ENCODE measurements around the gene SPRR2G.
"Not testable (repeated sequence)": the region's sequence is repeated elsewhere in the genome, so short reads cannot be mapped to it uniquely, and the experiment has no call there.

Gene SPRR2G

GRCh38 chr1:153150846-153151245, at the start of gene SPRR2G:
Gene SPRR2G (minus strand): TSS chr1:153150890. CDS start chr1:153150110, 780 bp downstream.
- DNase-seq, result no peak

GRCh38 chr1:153195216-153195615, 44.5 kb upstream of the SPRR2G start:
- no peak for DNase-seq

GRCh38 chr1:153194331-153195050, 43.8 kb upstream of the SPRR2G start:
- no peak for DNase-seq

- DNase-seq, result no peak
Measured at GRCh38 chr1:153192697-153193096, 42.0 kb upstream of the SPRR2G start.

GRCh38 chr1:153190373-153190772, 39.7 kb upstream of the SPRR2G start:
- DNase-seq, result no peak

- not testable (repeated sequence) for DNase-seq
Measured at GRCh38 chr1:153188301-153188700, 37.6 kb upstream of the SPRR2G start.

- no peak for DNase-seq
Measured at GRCh38 chr1:153180556-153180955, 29.9 kb upstream of the SPRR2G start.

- no peak for DNase-seq
Measured at GRCh38 chr1:153178922-153179321, 28.2 kb upstream of the SPRR2G start.

GRCh38 chr1:153174624-153175023, 23.9 kb upstream of the SPRR2G start:
- no peak for DNase-seq

GRCh38 chr1:153168686-153169085, 18.0 kb upstream of the SPRR2G start:
- no peak for DNase-seq

GRCh38 chr1:153155541-153155940, 4.9 kb upstream of the SPRR2G start:
- no peak for DNase-seq

GRCh38 chr1:153152481-153152880, 1.8 kb upstream of the SPRR2G start:
- DNase-seq, result no peak

GRCh38 chr1:153141377-153141776, 9.3 kb downstream of the SPRR2G start:
- no peak for DNase-seq

- DNase-seq, result no peak
Measured at GRCh38 chr1:153140484-153140883, 10.2 kb downstream of the SPRR2G start.

- DNase-seq, result no peak
Measured at GRCh38 chr1:153133743-153134142, 16.9 kb downstream of the SPRR2G start.

- DNase-seq, result no peak
Measured at GRCh38 chr1:153133267-153133666, 17.4 kb downstream of the SPRR2G start.

- DNase-seq, result not testable (repeated sequence)
Measured at GRCh38 chr1:153128688-153129087, 22.0 kb downstream of the SPRR2G start.

GRCh38 chr1:153127296-153127695, 23.4 kb downstream of the SPRR2G start:
- DNase-seq, result no peak

- no peak for DNase-seq
Measured at GRCh38 chr1:153125536-153125935, 25.2 kb downstream of the SPRR2G start.

- not testable (repeated sequence) for DNase-seq
Measured at GRCh38 chr1:153123793-153124192, 26.9 kb downstream of the SPRR2G start.

GRCh38 chr1:153122831-153123421, 27.8 kb downstream of the SPRR2G start:
- no peak for DNase-seq

GRCh38 chr1:153120945-153121344, 29.7 kb downstream of the SPRR2G start:
- no peak for DNase-seq

GRCh38 chr1:153119491-153119971, 31.2 kb downstream of the SPRR2G start:
- DNase-seq, result no peak

GRCh38 chr1:153115264-153115663, 35.4 kb downstream of the SPRR2G start:
- not testable (repeated sequence) for DNase-seq

- DNase-seq, result no peak
Measured at GRCh38 chr1:153113416-153113815, 37.3 kb downstream of the SPRR2G start, which contains the start of gene SPRR2F. Gene SPRR2F (minus strand): TSS chr1:153113516. CDS start chr1:153112733, 783 bp downstream.

Data from HCEC 1CT (cell line).